ENCODE measurements around the gene TBCEL.

Gene TBCEL

DNA sequence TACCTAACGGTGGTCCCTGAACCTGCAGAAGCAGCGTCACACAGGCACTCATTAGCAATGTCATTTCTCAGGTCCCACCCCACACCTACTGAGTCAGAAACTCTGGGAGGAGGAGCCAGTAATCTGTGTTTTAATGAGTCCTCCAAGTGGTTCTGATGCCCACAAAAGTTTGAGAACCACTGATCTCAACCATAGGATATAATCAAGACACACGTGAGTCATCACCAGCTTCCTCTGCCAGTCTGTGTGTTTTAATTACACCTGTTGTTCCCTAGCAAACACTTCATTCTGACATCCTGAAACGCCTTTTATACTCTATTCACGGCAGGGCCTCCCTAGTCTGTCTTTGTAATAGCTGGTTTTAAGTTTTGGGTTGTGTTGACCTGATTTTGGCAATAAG, 82.9 kb downstream of the TBCEL start:
- no peak for TF ChIP-seq POLR2A (IDR thresholded peaks at IDR 0.05; ENCODE audit: extremely low read depth, insufficient read length)
- TF ChIP-seq, protein P1, sequence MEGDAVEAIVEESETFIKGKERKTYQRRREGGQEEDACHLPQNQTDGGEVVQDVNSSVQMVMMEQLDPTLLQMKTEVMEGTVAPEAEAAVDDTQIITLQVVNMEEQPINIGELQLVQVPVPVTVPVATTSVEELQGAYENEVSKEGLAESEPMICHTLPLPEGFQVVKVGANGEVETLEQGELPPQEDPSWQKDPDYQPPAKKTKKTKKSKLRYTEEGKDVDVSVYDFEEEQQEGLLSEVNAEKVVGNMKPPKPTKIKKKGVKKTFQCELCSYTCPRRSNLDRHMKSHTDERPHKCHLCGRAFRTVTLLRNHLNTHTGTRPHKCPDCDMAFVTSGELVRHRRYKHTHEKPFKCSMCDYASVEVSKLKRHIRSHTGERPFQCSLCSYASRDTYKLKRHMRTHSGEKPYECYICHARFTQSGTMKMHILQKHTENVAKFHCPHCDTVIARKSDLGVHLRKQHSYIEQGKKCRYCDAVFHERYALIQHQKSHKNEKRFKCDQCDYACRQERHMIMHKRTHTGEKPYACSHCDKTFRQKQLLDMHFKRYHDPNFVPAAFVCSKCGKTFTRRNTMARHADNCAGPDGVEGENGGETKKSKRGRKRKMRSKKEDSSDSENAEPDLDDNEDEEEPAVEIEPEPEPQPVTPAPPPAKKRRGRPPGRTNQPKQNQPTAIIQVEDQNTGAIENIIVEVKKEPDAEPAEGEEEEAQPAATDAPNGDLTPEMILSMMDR (IDR thresholded peaks at IDR 0.05; ENCODE audit: low read depth, low read length): no peak
- TF ChIP-seq MYC (IDR thresholded peaks at IDR 0.05; ENCODE audit: low read depth, low read length): no peak
- TF ChIP-seq, protein P2, sequence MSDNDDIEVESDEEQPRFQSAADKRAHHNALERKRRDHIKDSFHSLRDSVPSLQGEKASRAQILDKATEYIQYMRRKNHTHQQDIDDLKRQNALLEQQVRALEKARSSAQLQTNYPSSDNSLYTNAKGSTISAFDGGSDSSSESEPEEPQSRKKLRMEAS (IDR thresholded peaks at IDR 0.05; ENCODE audit: low read depth, low read length): no peak
- no peak for DNase-seq (ENCODE audit: low read depth)
- H3K4me3 ChIP-seq (ENCODE audit: low read depth, low read length): no peak overlapping the region

DNA sequence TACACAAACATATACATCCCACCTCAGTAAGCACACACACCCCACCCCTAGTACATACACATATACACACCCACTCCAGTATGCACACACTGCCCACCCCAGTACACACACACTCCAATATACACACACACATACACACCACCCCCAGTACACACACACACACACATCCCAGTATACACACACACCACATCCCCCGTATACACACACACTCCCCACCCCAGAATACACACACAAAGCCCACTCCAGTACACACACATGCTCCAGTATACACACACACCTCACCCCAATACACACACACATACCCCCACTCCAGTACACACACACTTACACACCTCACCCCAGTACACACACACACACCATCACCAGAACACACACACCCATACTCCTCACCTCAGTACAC, 84.5 kb downstream of the TBCEL start:
- DNase-seq (ENCODE audit: low read depth): no peak
- TF ChIP-seq MYC (IDR thresholded peaks at IDR 0.05; ENCODE audit: low read depth, low read length) (no peak), POLR2A (IDR thresholded peaks at IDR 0.05; ENCODE audit: extremely low read depth, insufficient read length) (no peak)
- TF ChIP-seq, protein P2 (IDR thresholded peaks at IDR 0.05; ENCODE audit: low read depth, low read length): no peak
- TF ChIP-seq, protein P1 (IDR thresholded peaks at IDR 0.05; ENCODE audit: low read depth, low read length): no peak
- H3K4me3 ChIP-seq (ENCODE audit: low read depth, low read length): no peak overlapping the region

DNA sequence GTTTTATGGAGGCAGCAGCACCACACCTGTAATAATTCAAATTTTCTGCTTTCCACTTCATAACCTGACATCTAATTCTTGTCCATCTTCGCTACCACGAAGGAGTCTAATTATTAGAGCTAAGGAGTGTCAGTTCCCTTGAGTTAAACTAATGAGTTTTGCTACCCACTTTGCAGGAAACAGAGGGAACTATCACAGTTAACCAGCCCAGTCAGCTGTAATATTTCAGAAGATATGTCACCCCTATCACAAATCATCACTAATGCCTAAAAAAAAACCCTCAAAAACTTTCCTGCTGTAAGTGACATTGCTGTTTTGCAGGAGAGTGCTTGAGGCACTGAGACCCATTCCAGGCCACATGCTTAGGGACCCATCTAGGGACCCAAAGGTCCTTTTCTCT, 85.6 kb downstream of the TBCEL start:
- no peak for DNase-seq (ENCODE audit: low read depth)
- TF ChIP-seq, protein P2 (IDR thresholded peaks at IDR 0.05; ENCODE audit: low read depth, low read length): no peak
- TF ChIP-seq POLR2A (IDR thresholded peaks at IDR 0.05; ENCODE audit: extremely low read depth, insufficient read length): no peak
- no peak for TF ChIP-seq MYC (IDR thresholded peaks at IDR 0.05; ENCODE audit: low read depth, low read length)
- TF ChIP-seq, protein P1 (IDR thresholded peaks at IDR 0.05; ENCODE audit: low read depth, low read length): no peak
- no peak overlapping the region for H3K4me3 ChIP-seq (ENCODE audit: low read depth, low read length)

DNA sequence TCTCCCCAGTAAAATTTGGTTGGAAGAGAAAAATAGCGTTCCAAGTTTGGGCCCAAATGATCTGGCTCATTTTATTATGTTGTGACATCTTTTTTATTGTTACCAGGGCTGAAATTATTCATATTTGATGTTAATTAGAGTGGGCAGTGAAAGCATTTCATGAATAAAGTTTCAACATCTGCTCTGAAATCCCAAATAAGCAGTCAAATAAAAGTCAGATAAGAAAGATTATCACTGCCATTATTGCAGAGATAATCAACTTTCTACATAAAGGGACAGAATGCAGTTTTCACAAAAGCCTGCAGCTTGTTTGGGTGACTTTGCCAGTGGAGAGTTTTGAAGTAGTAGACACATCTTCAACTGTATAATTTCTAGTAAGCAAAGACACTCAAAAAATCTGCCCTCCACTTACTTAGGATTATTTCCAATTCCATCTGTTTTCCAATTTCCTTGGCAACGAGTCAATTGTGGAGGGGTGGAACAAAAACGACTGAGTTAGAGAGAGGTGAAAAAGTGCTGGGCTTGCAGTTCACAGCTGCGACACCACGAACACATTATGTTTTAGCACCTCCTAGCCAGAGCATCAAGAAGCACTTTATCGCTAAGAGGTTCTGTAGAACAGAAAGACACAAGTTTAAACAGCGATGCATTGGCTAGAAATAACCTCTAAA, 86.1 kb downstream of the TBCEL start:
- TF ChIP-seq, protein P1 (IDR thresholded peaks at IDR 0.05; ENCODE audit: low read depth, low read length): no peak
- TF ChIP-seq, protein P2 (IDR thresholded peaks at IDR 0.05; ENCODE audit: low read depth, low read length): no peak
- TF ChIP-seq POLR2A (IDR thresholded peaks at IDR 0.05; ENCODE audit: extremely low read depth, insufficient read length) (no peak), MYC (IDR thresholded peaks at IDR 0.05; ENCODE audit: low read depth, low read length) (no peak)
- DNase-seq (ENCODE audit: low read depth): no peak
- H3K4me3 ChIP-seq (ENCODE audit: low read depth, low read length): no peak overlapping the region

DNA sequence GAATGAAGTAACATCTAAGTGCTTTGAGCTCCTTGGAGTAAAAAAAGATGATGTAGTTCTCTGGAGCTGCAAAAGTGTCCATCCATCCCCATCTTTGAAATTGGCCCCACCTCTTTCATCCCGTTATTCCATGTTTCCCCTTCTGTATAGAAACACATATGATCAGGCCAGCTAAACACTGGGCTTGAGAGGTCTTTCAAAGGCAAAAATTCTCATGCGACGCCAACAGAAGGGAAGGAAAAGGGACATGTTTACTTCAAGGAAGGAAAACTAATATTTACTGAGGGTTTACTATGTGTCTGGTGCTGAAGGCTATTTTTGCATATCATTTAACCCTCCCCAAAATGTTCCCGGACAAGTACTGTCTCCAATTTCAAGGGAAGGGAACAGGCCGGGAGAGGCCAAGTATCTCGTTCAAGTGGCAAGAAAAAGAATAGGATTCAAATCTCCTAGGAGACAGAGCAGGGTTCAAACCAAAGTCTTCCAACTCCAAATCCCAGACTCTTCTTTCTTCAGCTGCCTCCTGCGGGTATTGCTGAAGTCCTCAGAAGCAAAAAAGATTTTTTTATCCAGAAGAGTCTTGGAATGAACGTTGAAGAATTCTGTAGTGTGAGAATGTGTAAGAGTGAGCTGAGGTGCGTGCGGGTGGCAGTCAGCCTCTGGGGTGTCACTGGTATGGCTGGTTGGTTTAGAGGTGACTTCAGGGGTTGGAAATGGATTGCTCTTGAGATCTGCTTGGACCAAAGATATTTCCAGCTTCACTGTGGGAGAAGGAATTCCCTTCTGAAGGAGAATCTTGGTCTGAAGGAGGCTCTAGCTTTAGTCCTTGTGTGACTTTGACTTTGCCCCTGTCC, 87.2 kb downstream of the TBCEL start:
- no peak overlapping the region for H3K4me3 ChIP-seq (ENCODE audit: low read depth, low read length)
- TF ChIP-seq MYC (IDR thresholded peaks at IDR 0.05; ENCODE audit: low read depth, low read length) (no peak), POLR2A (IDR thresholded peaks at IDR 0.05; ENCODE audit: extremely low read depth, insufficient read length) (no peak)
- TF ChIP-seq, protein P2 (IDR thresholded peaks at IDR 0.05; ENCODE audit: low read depth, low read length): no peak
- TF ChIP-seq, protein P1 (IDR thresholded peaks at IDR 0.05; ENCODE audit: low read depth, low read length): no peak
- no peak for DNase-seq (ENCODE audit: low read depth)
